A549 treated with AZD9567 at 1 μM for 4 hours (cell line): ENCODE data around the gene TNP2. TPM values are rescaled to one million over a fixed set of nuclear protein-coding genes. Genes with fewer than 3 reads are reported as not detected.

Source experiments
- total RNA-seq: library from RNA; stranded (reverse); fragments of 200-300 nt; extraction: Qiagen RNA extraction; gene quantifications from 5 replicates; pipeline ENCODE4 v1.2.3, GENCODE V29; 2022; ENCODE audit not compliant: insufficient read depth

Gene TNP2
- not detected in 5 replicates for total RNA-seq

DNA sequence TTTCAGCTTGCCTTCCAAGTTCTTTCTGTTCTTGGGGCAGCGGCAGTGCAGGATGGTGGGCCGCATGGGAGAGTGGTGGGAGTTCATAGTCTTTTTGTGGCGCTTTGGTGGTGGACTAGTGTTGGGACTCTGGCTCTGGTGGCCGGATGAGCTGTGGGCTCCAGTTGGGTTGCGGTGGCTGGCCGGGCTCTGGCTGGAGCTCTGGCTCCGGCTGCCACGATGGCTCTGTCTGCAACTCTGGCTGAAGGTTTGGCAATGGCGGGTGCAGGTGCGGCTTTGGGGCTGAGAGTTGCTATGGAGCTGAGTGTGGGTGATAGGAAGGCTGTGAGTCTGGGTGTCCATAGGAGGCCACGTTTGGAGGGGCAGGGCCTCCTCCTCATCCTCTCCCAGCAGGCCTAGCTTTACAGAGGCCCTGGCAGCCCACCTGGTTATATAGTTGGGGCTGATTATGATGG lies at the start of gene TNP2:
Gene TNP2, minus strand, starts transcription at position 405 of the 455 bp plus-strand sequence. Its CDS starts 63 bp downstream, at position 342.

DNA sequence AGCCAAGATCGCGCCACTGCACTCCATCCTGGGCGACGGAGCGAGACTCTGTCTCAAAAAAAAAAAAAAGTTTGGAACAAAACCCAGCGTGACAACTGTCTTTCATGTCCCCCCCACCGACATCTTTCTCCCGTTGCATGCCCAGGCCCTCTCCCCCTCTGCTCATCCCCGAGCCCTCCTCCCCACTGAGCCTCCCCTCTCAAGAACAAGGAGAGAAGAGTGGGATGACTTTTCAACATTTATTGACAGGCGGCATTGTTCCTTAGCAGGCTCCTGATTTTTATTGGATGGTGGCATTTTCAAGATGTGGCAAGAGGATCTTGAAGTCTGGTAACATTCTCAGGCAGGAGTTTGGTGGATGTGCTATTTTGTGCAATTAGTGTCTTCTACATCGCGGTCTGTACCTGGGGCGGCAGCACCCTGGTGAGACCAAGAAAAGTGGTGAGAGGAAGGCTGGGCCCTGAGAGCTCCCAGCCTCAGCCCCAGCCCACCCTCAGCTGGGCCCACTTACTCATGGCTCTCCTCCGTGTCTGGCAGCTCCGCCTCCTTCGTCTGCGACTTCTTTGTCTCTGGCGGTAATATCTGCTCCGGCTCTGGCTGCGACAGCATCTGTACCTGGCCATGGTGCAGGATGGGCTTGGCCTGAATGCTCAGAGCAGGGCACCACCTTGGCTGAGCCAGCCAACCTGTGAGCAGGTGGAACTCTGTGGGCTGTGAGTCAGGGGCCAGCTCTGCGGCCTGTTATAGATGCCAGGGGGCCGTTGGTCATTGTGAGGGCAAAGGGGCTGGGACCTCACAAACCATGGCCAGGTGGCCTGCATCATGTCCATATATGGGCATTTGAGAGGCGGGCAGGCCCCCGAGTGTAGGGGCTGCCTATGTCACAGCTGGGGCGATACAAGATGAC lies 11.7 kb upstream of the TNP2 start, which contains the start of gene PRM1:
Gene PRM1, minus strand, starts transcription at position 715 of the 907 bp plus-strand sequence. Its CDS starts 92 bp downstream, at position 623.

GRCh38 chr16:11276143-11276895 lies 7.2 kb upstream of the TNP2 start, which contains the start of gene PRM2:
TSS of gene PRM2 (minus strand) at chr16:11276480. CDS start at chr16:11276370, 110 bp downstream.

GRCh38 chr16:11272921-11273720 lies 4.0 kb upstream of the TNP2 start, which contains the start of gene PRM3:
TSS of gene PRM3 (minus strand) at chr16:11273629. CDS start at chr16:11273595, 34 bp downstream.

GRCh38 chr16:11255737-11256660 lies 13.1 kb downstream of the TNP2 start, which contains the start of gene SOCS1:
TSS of gene SOCS1 (minus strand) at chr16:11256204. CDS start at chr16:11255478, 726 bp downstream.

Other genes starting within 250 kb of the TNP2 start
- 2.9 to 8.8 TPM (median 6.8 TPM) in 5 replicates for gene SOCS1, start 13.1 kb downstream of the TNP2 start, total RNA-seq
- gene PRM3, start 4.3 kb upstream of the TNP2 start, total RNA-seq = not detected in 5 replicates
- gene PRM2, start 7.2 kb upstream of the TNP2 start, total RNA-seq = not detected in 5 replicates
- not detected in 5 replicates for gene PRM1, start 12.0 kb upstream of the TNP2 start, total RNA-seq
- 27.2 to 33.9 TPM (median 31.7 TPM) in 5 replicates for gene RMI2, start 76.1 kb upstream of the TNP2 start, total RNA-seq